Measurements from ENCODE around the gene AMER2.

DNA sequence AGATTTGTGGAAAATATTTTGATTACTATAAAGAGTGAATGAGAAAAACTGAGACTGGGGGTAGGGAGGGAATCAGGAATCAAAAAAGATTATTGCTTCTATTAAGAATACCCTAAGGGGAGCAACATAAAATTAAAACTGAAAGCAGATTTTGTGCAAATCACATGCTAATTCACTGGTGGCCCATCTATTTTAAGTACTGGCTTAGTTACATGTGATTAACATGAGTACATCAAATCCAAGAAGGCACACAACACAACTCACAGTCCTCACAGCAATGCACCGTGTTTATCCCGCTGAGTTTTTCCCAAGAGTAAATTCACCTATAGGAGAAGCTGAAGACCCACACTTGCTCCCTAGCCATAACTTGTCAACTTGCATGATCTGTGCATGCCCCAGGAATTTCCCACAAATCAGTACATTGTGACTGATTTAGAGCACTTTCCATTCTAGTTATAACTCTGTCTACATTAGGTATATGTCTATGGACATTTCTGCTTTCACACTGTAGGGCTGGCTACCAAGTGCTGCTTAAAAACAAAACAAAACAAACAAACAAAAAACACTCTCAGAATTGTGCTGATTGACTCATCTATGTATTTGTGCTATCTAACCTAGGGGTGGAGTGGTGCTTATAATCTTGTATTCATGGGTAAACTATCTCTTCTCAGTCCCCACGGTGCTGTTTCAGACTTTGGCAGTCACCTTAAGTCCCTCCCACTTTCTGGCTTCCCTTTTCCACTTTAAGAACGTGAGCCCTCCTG, 24.3 kb downstream of the AMER2 start:
- TF ChIP-seq CTCF (IDR thresholded peaks at IDR 0.05) (no peak), POLR2A (IDR thresholded peaks at IDR 0.05) (no peak)

Measured in testis (tissue), 2 donors.